Thyroid gland (tissue), 4 donors: ENCODE measurements around the gene ITGA11. TPM values are rescaled to one million over a fixed set of nuclear protein-coding genes. Genes with fewer than 3 reads are reported as not detected.

Experiments used
- DNase-seq, 2 donors: peaks; one replicate each; pipeline ENCODE4 v3.0.0-alpha.2; 2019
- H3K27ac ChIP-seq, 3 donors: fragments of 200-600 bp; sonication (generic); 1 replicate in 2 of 3; 2 replicates in 1 of 3; pipeline ENCODE4 v1.5.1; 2016 to 2019; ENCODE audit warnings: mild to moderate bottlenecking in 1 of 3, moderate library complexity in 1 of 3
- H3K27me3 ChIP-seq: fragments of 200-600 bp; sonication (generic); one replicate; pipeline ENCODE4 v1.5.1; 2019
- H3K36me3 ChIP-seq, 2 donors: fragments of 200-600 bp; sonication (generic); one replicate each; pipeline ENCODE4 v1.5.1; 2016 to 2019
- H3K4me1 ChIP-seq, 2 donors: fragments of 200-600 bp; sonication (generic); one replicate each; pipeline ENCODE4 v1.5.1; 2017 to 2019
- H3K4me3 ChIP-seq, 3 donors: fragments of 200-600 bp; sonication (generic); replicated peaks in 1 of 3; 1 replicate in 2 of 3; 2 replicates in 1 of 3; pipeline ENCODE4 v1.5.1; 2016; ENCODE audit warnings: mild to moderate bottlenecking in 1 of 3
- H3K9me3 ChIP-seq: fragments of 200-600 bp; sonication (generic); one replicate; pipeline ENCODE4 v1.5.1; 2017
- CTCF ChIP-seq, 6 experiments: fragments of 200-600 bp in 3 of 6; fragments of 450-650 bp in 3 of 6; sonication (generic) in 3 of 6; IDR thresholded peaks; one replicate each; pipeline ENCODE4 v1.5.1; 2016 to 2019; ENCODE audit warnings: antibody characterized with exemption in 6 of 6, mild to moderate bottlenecking in 2 of 6, inconsistent platforms in 1 of 6, moderate library complexity in 1 of 6
- POLR2A ChIP-seq, 2 donors: fragments of 450-650 bp; IDR thresholded peaks; one replicate each; pipeline ENCODE4 v1.6.1; 2017; ENCODE audit warnings: antibody characterized with exemption in 2 of 2, mild to moderate bottlenecking in 2 of 2, moderate library complexity in 1 of 2
- WGBS, 2 donors: methylation state at CpG; one replicate each; pipeline ENCODE4 v1.1.5; 2017; 5-methylcytosine and 5-hydroxymethylcytosine counted together
- intact Hi-C: fragments of 100-400 bp; cut with DNase I; formaldehyde crosslinking; loops from one replicate; pipeline ENCODE4 v1.15.1; 2023
- total RNA-seq, 4 donors: library from RNA; depleted of rRNA; stranded (reverse); fragments of >200 nt; gene quantifications; one replicate each; pipeline ENCODE4 v1.2.3, GENCODE V29; 2016

The ITGA11 gene
- total RNA-seq, 4 donors from 2014 or later, result 3.0 to 6.1 (median 4.3) TPM

- H3K27me3 ChIP-seq, result no peaks in the 10 kb centered on the region
- WGBS, 2 donors, result 88 to 89% methylated on average over 5 of the region's 5 CpGs
- H3K27ac ChIP-seq, result no peak overlapping the region
- H3K4me3 ChIP-seq, result no peak overlapping the region
- no peaks in the 10 kb centered on the region for H3K36me3 ChIP-seq
- no peak for DNase-seq
- intact Hi-C loops, result no loop called here
- TF ChIP-seq CTCF (IDR thresholded peaks at IDR 0.05) (no peak), POLR2A (IDR thresholded peaks at IDR 0.05) (no peak)
- no peaks in the 10 kb centered on the region for H3K4me1 ChIP-seq
- no peaks in the 10 kb centered on the region for H3K9me3 ChIP-seq
Observed at GRCh38 chr15:68419301-68420175, 12.4 kb downstream of the ITGA11 start.

- H3K27ac ChIP-seq, result no peak overlapping the region
- DNase-seq, result no peak
- no peaks in the 10 kb centered on the region for H3K4me1 ChIP-seq
- intact Hi-C loops, result no loop called here
- H3K27me3 ChIP-seq, result no peaks in the 10 kb centered on the region
- no peaks in the 10 kb centered on the region for H3K36me3 ChIP-seq
- TF ChIP-seq CTCF (IDR thresholded peaks at IDR 0.05), result no peak
- no peak for TF ChIP-seq POLR2A (IDR thresholded peaks at IDR 0.05)
- H3K9me3 ChIP-seq, result no peaks in the 10 kb centered on the region
- H3K4me3 ChIP-seq, result no peak overlapping the region
- WGBS, 2 donors, result 39 to 61% methylated on average over 6 of the region's 6 CpGs
Observed at GRCh38 chr15:68418611-68419161, 13.3 kb downstream of the ITGA11 start.

- no peaks in the 10 kb centered on the region for H3K27me3 ChIP-seq
- TF ChIP-seq POLR2A (IDR thresholded peaks at IDR 0.05), result no peak
- TF ChIP-seq CTCF (IDR thresholded peaks at IDR 0.05), result no peak
- intact Hi-C loops, result no loop called here
- H3K4me3 ChIP-seq, result no peak overlapping the region
- no peak overlapping the region for H3K27ac ChIP-seq
- no peaks in the 10 kb centered on the region for H3K4me1 ChIP-seq
- H3K9me3 ChIP-seq, result no peaks in the 10 kb centered on the region
- DNase-seq, result no peak
- no peaks in the 10 kb centered on the region for H3K36me3 ChIP-seq
- WGBS, 2 donors, result 62 to 70% methylated on average over 2 of the region's 2 CpGs
Observed at GRCh38 chr15:68417897-68418296, 14.1 kb downstream of the ITGA11 start.

- no peaks in the 10 kb centered on the region for H3K9me3 ChIP-seq
- no peak overlapping the region for H3K27ac ChIP-seq
- 81 to 89% methylated on average over 3 of the region's 3 CpGs for WGBS, 2 donors
- H3K4me3 ChIP-seq, result no peak overlapping the region
- H3K36me3 ChIP-seq, result no peaks in the 10 kb centered on the region
- H3K27me3 ChIP-seq, result no peaks in the 10 kb centered on the region
- no peak for TF ChIP-seq CTCF (IDR thresholded peaks at IDR 0.05)
- TF ChIP-seq POLR2A (IDR thresholded peaks at IDR 0.05), result no peak
- DNase-seq, result no peak
- intact Hi-C loops, result no loop called here
- no peaks in the 10 kb centered on the region for H3K4me1 ChIP-seq
Observed at GRCh38 chr15:68417051-68417450, 14.9 kb downstream of the ITGA11 start.

- H3K9me3 ChIP-seq, result no peaks in the 10 kb centered on the region
- no peak for DNase-seq
- no peak overlapping the region for H3K27ac ChIP-seq
- WGBS, 2 donors, result 73 to 86% methylated on average over 4 of the region's 4 CpGs
- no peak for TF ChIP-seq POLR2A (IDR thresholded peaks at IDR 0.05)
- TF ChIP-seq CTCF (IDR thresholded peaks at IDR 0.05), result no peak
- no peaks in the 10 kb centered on the region for H3K27me3 ChIP-seq
- intact Hi-C loops, result no loop called here
- H3K4me3 ChIP-seq, result no peak overlapping the region
- no peaks in the 10 kb centered on the region for H3K36me3 ChIP-seq
- H3K4me1 ChIP-seq, result no peaks in the 10 kb centered on the region
Observed at GRCh38 chr15:68416158-68416535, 15.8 kb downstream of the ITGA11 start.
